H1 (cell line): Measurements from ENCODE around the gene LMO2. TPM values are rescaled to one million over a fixed set of nuclear protein-coding genes. Genes with fewer than 3 reads are reported as not detected.

ENCODE experiments used
- CTCF ChIA-PET: fragments of 300-600 bp; sonication (Branson Sonifier 250); formaldehyde crosslinking; loops from one replicate; lab custom pipeline; 2021; ENCODE audit not compliant: partially characterized antibody; lab: Charles Lee
- POLR2A ChIA-PET: fragments of 300-600 bp; sonication (Branson Sonifier 250); formaldehyde crosslinking; loops from one replicate; lab custom pipeline; 2021; ENCODE audit warnings: inconsistent platforms; ENCODE audit not compliant: partially characterized antibody; lab: Charles Lee
- DNase-seq, 2 experiments: peaks; one replicate each; pipeline versions ENCODE4 v3.0.0 to v3.0.0-alpha.2; 2010 to 2022; ENCODE audit warnings: low spot score in 2 of 2, low read depth in 1 of 2, mixed read lengths in 1 of 2
- FAIRE-seq: peaks from 2 replicates; lab custom pipeline; 2011; peaks lifted over from hg19 to GRCh38; lab: Jason Lieb, UNC
- H2AFZ ChIP-seq: 2 replicates; pipeline ENCODE4 v1.8.1; 2012; ENCODE audit warnings: low read length, inconsistent platforms
- H2AK5ac ChIP-seq: 2 replicates; pipeline ENCODE4 v1.6.1; 2013; ENCODE audit warnings: low read depth, low read length
- H2BK120ac ChIP-seq: replicated peaks from 2 replicates; pipeline ENCODE3; 2013; ENCODE audit warnings: low read depth, low read length, inconsistent platforms
- H2BK12ac ChIP-seq: 2 replicates; pipeline ENCODE4 v1.6.1; 2013; ENCODE audit warnings: low read depth, low read length
- H2BK15ac ChIP-seq: 2 replicates; pipeline ENCODE4 v1.6.1; 2013; ENCODE audit warnings: low read length
- H2BK20ac ChIP-seq: 2 replicates; pipeline ENCODE4 v1.6.1; 2013; ENCODE audit warnings: low read length
- H2BK5ac ChIP-seq: 2 replicates; pipeline ENCODE4 v1.6.1; 2013; ENCODE audit warnings: low read depth, low read length
- H3K14ac ChIP-seq: 2 replicates; pipeline ENCODE4 v1.6.1; 2013; ENCODE audit warnings: inconsistent platforms; ENCODE audit not compliant: insufficient read length
- H3K18ac ChIP-seq: 2 replicates; pipeline ENCODE4 v1.6.1; 2013; ENCODE audit warnings: low read length; ENCODE audit errors: extremely low read depth
- H3K23ac ChIP-seq: 2 replicates; pipeline ENCODE4 v1.6.1; 2013; ENCODE audit warnings: inconsistent platforms; ENCODE audit not compliant: insufficient read length
- H3K23me2 ChIP-seq: 2 replicates; pipeline ENCODE4 v1.6.1; 2013; ENCODE audit warnings: low read depth, low read length
- H3K27ac ChIP-seq: 2 replicates; pipeline ENCODE4 v1.6.1; 2011; ENCODE audit warnings: low read depth, low read length, inconsistent platforms
- H3K27me3 ChIP-seq, 4 experiments: replicated peaks in 1 of 4; 1 replicate in 1 of 4; 2 replicates in 3 of 4; pipeline versions ENCODE4 v1.6.1 to v1.8.1; 2011 to 2013; ENCODE audit warnings: low read length in 3 of 4, mild to moderate bottlenecking in 3 of 4, inconsistent platforms in 2 of 4, mixed read lengths in 2 of 4, moderate library complexity in 1 of 4; ENCODE audit not compliant: control insufficient read depth in 3 of 4, insufficient read depth in 3 of 4; ENCODE audit errors: extremely low read depth in 1 of 4
- H3K36me3 ChIP-seq, 4 experiments: 2 replicates each; pipeline versions ENCODE4 v1.6.1 to v1.8.1; 2011 to 2013; ENCODE audit warnings: mild to moderate bottlenecking in 4 of 4, low read length in 3 of 4, moderate library complexity in 2 of 4, control low read depth in 1 of 4, inconsistent platforms in 1 of 4; ENCODE audit not compliant: insufficient read depth in 4 of 4, control insufficient read depth in 2 of 4
- H3K4ac ChIP-seq: replicated peaks from 2 replicates; pipeline ENCODE3; 2013; ENCODE audit warnings: low read length, low read depth, mixed read lengths, inconsistent platforms; ENCODE audit not compliant: insufficient read length
- H3K4me1 ChIP-seq, 4 experiments: replicated peaks in 1 of 4; 1 replicate in 1 of 4; 2 replicates in 3 of 4; pipeline versions ENCODE4 v1.6.1 to v1.8.1; 2011 to 2013; ENCODE audit warnings: low read length in 3 of 4, inconsistent platforms in 2 of 4, mixed read lengths in 1 of 4; ENCODE audit not compliant: insufficient read depth in 4 of 4, control insufficient read depth in 3 of 4
- H3K4me2 ChIP-seq, 2 experiments: 2 replicates each; pipeline versions ENCODE4 v1.6.1 to v1.8.1; 2011 to 2013; ENCODE audit warnings: low read depth in 2 of 2, low read length in 2 of 2, control low read depth in 1 of 2, inconsistent platforms in 1 of 2, mild to moderate bottlenecking in 1 of 2; ENCODE audit not compliant: insufficient read depth in 1 of 2
- H3K4me3 ChIP-seq, 4 experiments: fragments of 200-600, 300-600 bp in 1 of 4; sonication (generic), shearing (Covaris generic), sonication (Bioruptor Twin) in 1 of 4; 2 replicates each; pipeline versions ENCODE4 v1.5.1 to v1.8.1; 2011 to 2016; ENCODE audit warnings: low read length in 4 of 4, low read depth in 3 of 4, control low read depth in 2 of 4, inconsistent platforms in 2 of 4, mild to moderate bottlenecking in 2 of 4, mixed read lengths in 1 of 4, moderate library complexity in 1 of 4; ENCODE audit not compliant: insufficient read depth in 2 of 4; ENCODE audit errors: extremely low read depth in 1 of 4
- H3K56ac ChIP-seq: replicated peaks from 2 replicates; pipeline ENCODE3; 2013; ENCODE audit warnings: low read depth, mild to moderate bottlenecking, mixed read lengths, low read length, inconsistent platforms; ENCODE audit not compliant: insufficient read length
- H3K79me1 ChIP-seq: 2 replicates; pipeline ENCODE4 v1.6.1; 2013; ENCODE audit warnings: low read depth, low read length, control low read depth
- H3K79me2 ChIP-seq, 2 experiments: 2 replicates each; pipeline versions ENCODE4 v1.6.1 to v1.8.1; 2012 to 2013; ENCODE audit warnings: low read length in 2 of 2, mild to moderate bottlenecking in 2 of 2, inconsistent platforms in 1 of 2; ENCODE audit not compliant: insufficient read depth in 2 of 2, control insufficient read depth in 1 of 2
- H3K9ac ChIP-seq, 4 experiments: replicated peaks in 1 of 4; 1 replicate in 1 of 4; 2 replicates in 3 of 4; pipeline versions ENCODE4 v1.6.1 to v1.8.1; 2011 to 2013; ENCODE audit warnings: low read depth in 3 of 4, low read length in 3 of 4, control low read depth in 2 of 4, mild to moderate bottlenecking in 2 of 4, moderate library complexity in 2 of 4, inconsistent platforms in 1 of 4; ENCODE audit errors: extremely low read depth in 1 of 4
- H3K9me3 ChIP-seq, 2 experiments: 2 replicates each; pipeline versions ENCODE4 v1.6.1 to v1.8.1; 2012 to 2013; ENCODE audit warnings: mild to moderate bottlenecking in 2 of 2, moderate library complexity in 2 of 2, control low read depth in 1 of 2, inconsistent platforms in 1 of 2, low read depth in 1 of 2, low read length in 1 of 2, mixed read lengths in 1 of 2; ENCODE audit not compliant: insufficient read depth in 2 of 2
- H4K20me1 ChIP-seq, 2 experiments: replicated peaks in 1 of 2; 2 replicates each; pipeline versions ENCODE3 to v1.8.1; 2011 to 2013; ENCODE audit warnings: inconsistent platforms in 2 of 2, low read length in 2 of 2, mild to moderate bottlenecking in 1 of 2; ENCODE audit not compliant: insufficient read depth in 2 of 2, control insufficient read depth in 1 of 2
- H4K5ac ChIP-seq: 2 replicates; pipeline ENCODE4 v1.6.1; 2013; ENCODE audit warnings: low read length, low read depth, mixed read lengths, inconsistent platforms; ENCODE audit not compliant: insufficient read length
- H4K8ac ChIP-seq: 2 replicates; pipeline ENCODE4 v1.8.0; 2013; ENCODE audit warnings: mild to moderate bottlenecking, moderate library complexity, low read length, inconsistent platforms; ENCODE audit not compliant: insufficient read depth; ENCODE audit errors: extremely low read depth
- H4K91ac ChIP-seq: replicated peaks from 2 replicates; pipeline ENCODE3; 2013; ENCODE audit warnings: low read length, mixed read lengths, inconsistent platforms; ENCODE audit not compliant: insufficient read length
- ASH2L ChIP-seq: fragments of 200-600, 300-600 bp; sonication (generic); IDR thresholded peaks from one replicate; pipeline ENCODE4 v1.7.1; 2017; ENCODE audit warnings: low read length
- BACH1 ChIP-seq: IDR thresholded peaks from 2 replicates; pipeline ENCODE4 v1.6.1; 2012; ENCODE audit warnings: low read length, improper control_type of control experiment
- BCL11A ChIP-seq, 2 experiments: IDR thresholded peaks; one replicate each; pipeline ENCODE4 v1.6.1; 2011; ENCODE audit warnings: low read depth in 2 of 2, low read length in 2 of 2, mild to moderate bottlenecking in 2 of 2
- CHD1 ChIP-seq: IDR thresholded peaks from 2 replicates; pipeline ENCODE4 v1.6.1; 2012; ENCODE audit warnings: low read depth, low read length, improper control_type of control experiment
- CHD2 ChIP-seq: IDR thresholded peaks from 2 replicates; pipeline ENCODE4 v1.6.1; 2012; ENCODE audit warnings: low read length, improper control_type of control experiment
- CTBP2 ChIP-seq: IDR thresholded peaks from 2 replicates; pipeline ENCODE4 v1.7.0; 2011; ENCODE audit warnings: borderline replicate concordance, mild to moderate bottlenecking, moderate library complexity, mixed read lengths, low read length; ENCODE audit not compliant: insufficient read depth, insufficient read length
- EZH2 ChIP-seq: fragments of 200-600 bp; sonication (generic); IDR thresholded peaks from 2 replicates; pipeline ENCODE4 v1.7.1; 2012; ENCODE audit warnings: low read depth, mild to moderate bottlenecking, moderate library complexity, low read length, inconsistent platforms; ENCODE audit not compliant: severe bottlenecking
- FOSL1 ChIP-seq: IDR thresholded peaks from 2 replicates; pipeline ENCODE4 v1.6.1; 2011; ENCODE audit warnings: mild to moderate bottlenecking, low read depth, low read length, moderate library complexity; ENCODE audit not compliant: insufficient read depth
- NRF1 ChIP-seq: IDR thresholded peaks from 2 replicates; pipeline ENCODE4 v1.6.1; 2011; ENCODE audit warnings: mild to moderate bottlenecking, low read depth, low read length, improper control_type of control experiment
- RFX5 ChIP-seq: IDR thresholded peaks from 2 replicates; pipeline ENCODE4 v1.6.1; 2011; ENCODE audit warnings: low read depth, low read length, improper control_type of control experiment, borderline replicate concordance
- SIRT6 ChIP-seq: IDR thresholded peaks from one replicate; pipeline ENCODE4 v1.7.1; 2012; ENCODE audit warnings: low read length, inconsistent platforms
- SP4 ChIP-seq: IDR thresholded peaks from 2 replicates; pipeline ENCODE4 v1.6.1; 2012; ENCODE audit warnings: low read length, inconsistent platforms
- TAF7 ChIP-seq: optimal IDR thresholded peaks from 2 replicates; pipeline ENCODE3; 2011; ENCODE audit warnings: low read depth, mild to moderate bottlenecking, inconsistent platforms, low read length, moderate library complexity, borderline replicate concordance
- TCF12 ChIP-seq: IDR thresholded peaks from 2 replicates; pipeline ENCODE4 v1.6.1; 2011; ENCODE audit warnings: low read depth, mild to moderate bottlenecking, low read length
- ZNF274 ChIP-seq: IDR thresholded peaks from 2 replicates; pipeline ENCODE4 v1.7.0; 2012; ENCODE audit warnings: low read length, borderline replicate concordance; ENCODE audit errors: extremely low read depth
- WGBS, 2 experiments: shearing (Covaris generic) in 1 of 2; methylation state at CpG; one replicate each; pipeline versions ENCODE4 v1.1.6 to v1.1.7; 2013 to 2015; ENCODE audit warnings: low lambda C conversion rate in 2 of 2, mixed read lengths in 2 of 2, inconsistent platforms in 1 of 2, low coverage in 1 of 2, missing lambda C conversion rate in 1 of 2; ENCODE audit not compliant: insufficient replicate concordance in 2 of 2, insufficient coverage in 1 of 2, insufficient read length in 1 of 2; ENCODE audit errors: extremely low coverage in 1 of 2, missing lambda C conversion rate in 1 of 2; 5-methylcytosine and 5-hydroxymethylcytosine counted together
- polyA plus RNA-seq, 7 experiments: library from polyadenylated mRNA; depleted of rRNA in 3 of 7; stranded (reverse) in 5 of 7; unstranded in 2 of 7; fragments of >200 nt in 5 of 7; fragments of 200-250 nt in 2 of 7; gene quantifications; 1 replicate in 5 of 7; 2 replicates in 1 of 7; 4 replicates in 1 of 7; pipeline versions ENCODE4 v1.2.1 to v1.2.3, GENCODE V29; 2011 to 2013; ENCODE audit warnings: missing spikeins in 2 of 7, mixed read lengths in 2 of 7
- total RNA-seq: library from RNA; stranded (reverse); fragmentation: NEBNext Ultra II Directional; extraction: Animal tissue kit (Norgen Biotek cat#: 25700); gene quantifications from 2 replicates; pipeline ENCODE4 v1.2.1, GENCODE V29; 2021

The LMO2 gene
- total and polyA plus RNA-seq, 2 of the 8 experiments (the other 6 are each of a cell fraction or from before 2014, with no cell fraction given) = 1.6 to 2.7 TPM

- WGBS, 2 experiments = 87% methylated on average over 5 of the region's 5 CpGs; no CpG with 5 or more reads in 1 of the 2 experiments
- FAIRE-seq (no peak), DNase-seq (no peak)
- Histone ChIP-seq H3K79me2 (no peaks in the 10 kb centered on the region), H2AFZ (no peak overlapping the region), H3K9ac (no peak overlapping the region), H3K27ac (no peak overlapping the region), H2AK5ac (no peak overlapping the region), H2BK15ac (no peak overlapping the region), H3K4me1 (no peaks in the 10 kb centered on the region), H4K5ac (no peak overlapping the region), H2BK5ac (no peak overlapping the region), H3K36me3 (no peaks in the 10 kb centered on the region), H2BK120ac (no peak overlapping the region), H4K8ac (no peak overlapping the region), H3K4me2 (no peak overlapping the region), H3K27me3 (no peaks in the 10 kb centered on the region), H3K56ac (no peak overlapping the region), H3K14ac (no peak overlapping the region), H3K4me3 (no peak overlapping the region), H3K79me1 (no peaks in the 10 kb centered on the region), H2BK20ac (no peak overlapping the region), H4K91ac (no peak overlapping the region), H3K18ac (no peak overlapping the region), H3K4ac (no peak overlapping the region), H3K23me2 (no peaks in the 10 kb centered on the region), H3K23ac (no peak overlapping the region), H4K20me1 (no peaks in the 10 kb centered on the region), H2BK12ac (no peak overlapping the region), H3K9me3 (no peaks in the 10 kb centered on the region)
- CTCF ChIA-PET = interaction anchor here (1.1 to 1.2 kb wide), 2 partner anchors 9 to 66 kb away, joined by 3 to 4 read pairs; no protein-coding TSS in a partner anchor
- POLR2A ChIA-PET = interaction anchor here (0.5 kb wide), 1 partner anchor 507 kb away, joined by 3 read pairs; no protein-coding TSS in a partner anchor
- TF ChIP-seq TAF7 = no peak
- no peak for TF ChIP-seq ASH2L
- TF ChIP-seq FOSL1 = no peak
- TF ChIP-seq RFX5 = no peak
- TF ChIP-seq SP4 = no peak
- TF ChIP-seq TCF12 = no peak
- no peak for TF ChIP-seq CTBP2
- TF ChIP-seq BCL11A (IDR thresholded peaks at IDR 0.05; ENCODE audit: low read depth in 2 of 2, low read length in 2 of 2) = no peak
- no peak for TF ChIP-seq ZNF274
- no peak for TF ChIP-seq NRF1
- TF ChIP-seq BACH1 = no peak
- TF ChIP-seq CHD1 = no peak
- TF ChIP-seq EZH2 = no peak
- TF ChIP-seq CHD2 = no peak
- TF ChIP-seq SIRT6 = no peak
Observed at GRCh38 chr11:33924341-33924740, 32.5 kb upstream of the LMO2 start.
